NCI-H187 (cell line): ENCODE data around the gene ARHGAP42.

ENCODE experiments used
- DNase-seq, 2 experiments: peaks; one replicate each; lab custom pipeline; 2025; lab: John Stamatoyannopoulos, UW

The ARHGAP42 gene

DNA sequence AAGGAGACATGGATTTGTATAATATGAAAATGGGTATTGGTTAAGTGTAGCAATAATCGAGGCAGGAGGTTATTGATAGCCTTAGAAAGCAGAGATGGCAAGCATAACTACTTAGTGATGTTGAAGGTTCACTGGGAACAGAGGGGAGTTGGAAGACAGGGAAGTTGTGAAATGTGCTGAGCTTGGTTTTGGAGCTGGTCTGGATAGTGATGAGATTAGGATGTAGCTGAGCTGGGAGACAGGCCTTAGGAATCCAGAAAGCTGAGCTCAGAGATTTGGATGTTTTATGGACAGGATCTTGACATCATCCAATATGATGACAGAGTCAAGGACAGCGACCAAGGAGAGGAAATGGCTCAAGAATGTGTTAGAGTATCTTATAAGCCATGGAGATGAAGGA, 113.1 kb downstream of the ARHGAP42 start:
- no peak for DNase-seq

DNA sequence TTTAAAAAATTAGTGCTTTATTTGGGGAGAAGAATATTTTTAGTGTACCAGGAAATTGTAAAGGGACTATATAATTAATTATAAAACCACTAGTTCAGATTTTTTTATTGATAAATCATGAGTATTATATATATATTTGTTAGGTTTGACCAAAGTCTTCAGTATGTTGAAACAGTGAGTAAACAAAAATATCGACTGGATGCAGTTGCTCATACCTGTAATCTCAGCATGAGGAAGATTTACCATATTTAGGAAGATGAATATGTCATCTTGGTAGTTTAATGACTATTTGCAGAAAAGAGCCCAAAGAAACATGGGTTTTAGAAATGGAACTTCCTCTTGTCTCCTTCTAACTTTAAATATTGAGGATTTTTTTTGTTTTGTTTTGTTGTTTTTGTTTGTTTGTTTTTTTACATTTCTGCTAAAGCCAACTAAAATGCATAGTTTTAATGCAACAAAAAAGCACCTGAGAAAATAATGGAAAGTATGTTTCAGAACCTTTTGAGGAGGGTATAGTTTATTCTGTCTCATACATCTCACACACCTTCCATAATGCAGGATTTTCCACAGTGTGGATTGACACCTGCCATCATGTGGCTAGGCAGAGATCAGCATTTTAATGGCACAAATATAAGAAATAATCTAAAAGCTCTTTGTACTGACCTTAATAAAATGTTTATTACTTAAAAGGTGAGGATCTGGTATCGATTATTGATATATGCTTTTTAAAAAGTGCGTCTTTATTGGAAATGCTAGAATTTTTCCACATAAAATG, 114.3 kb downstream of the ARHGAP42 start:
- no peak for DNase-seq

DNA sequence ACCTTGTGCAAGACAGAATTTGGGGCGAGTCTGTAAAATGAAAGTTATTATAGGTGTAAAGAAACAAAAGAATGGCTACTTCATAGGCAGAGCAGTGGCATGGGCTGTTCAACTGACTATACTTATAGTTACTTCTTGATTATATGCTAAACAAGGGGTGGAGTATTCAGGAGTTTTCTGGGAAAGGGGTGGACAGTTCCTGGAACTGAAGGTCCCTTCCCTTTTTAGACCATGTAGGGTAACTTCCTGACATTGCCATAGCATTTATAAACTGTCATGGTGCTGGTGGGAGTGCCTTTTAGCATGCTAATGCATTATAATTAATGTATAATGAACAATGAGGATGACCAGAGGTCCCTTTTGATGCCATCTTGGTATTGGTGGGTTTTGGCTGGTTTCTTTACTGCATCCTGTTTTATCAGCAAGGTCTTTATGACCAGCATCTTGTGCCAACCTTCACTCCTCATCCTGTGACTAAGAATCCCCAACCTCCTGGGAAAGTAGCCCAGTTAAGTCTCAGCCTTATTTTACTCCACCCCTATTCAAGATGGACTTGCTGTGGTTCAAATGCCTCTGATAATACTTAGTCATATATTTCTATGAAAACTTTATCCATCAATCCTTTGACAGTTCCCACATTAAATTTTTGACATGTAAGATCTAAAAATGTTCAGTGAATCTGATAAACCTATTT, 118.6 kb downstream of the ARHGAP42 start:
- DNase-seq = no peak

DNA sequence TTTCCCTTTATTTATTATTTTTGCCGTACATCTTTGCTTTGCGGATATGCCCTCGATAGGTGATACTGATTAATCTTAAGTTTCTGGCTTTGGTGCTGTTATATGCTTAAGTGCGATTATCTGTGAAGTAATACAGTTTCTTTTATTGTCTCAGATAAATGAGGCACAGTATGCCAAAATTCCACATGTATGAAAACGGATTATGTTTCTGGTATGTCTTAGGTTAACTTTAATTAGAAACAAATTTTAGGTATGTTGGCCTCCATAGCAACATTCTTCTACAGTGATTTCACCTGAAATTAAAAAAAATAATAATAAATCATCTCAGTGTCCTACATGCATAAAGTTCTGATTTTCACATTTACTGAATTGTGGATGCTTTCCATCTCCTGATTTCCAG, 119.2 kb downstream of the ARHGAP42 start:
- DNase-seq = no peak

DNA sequence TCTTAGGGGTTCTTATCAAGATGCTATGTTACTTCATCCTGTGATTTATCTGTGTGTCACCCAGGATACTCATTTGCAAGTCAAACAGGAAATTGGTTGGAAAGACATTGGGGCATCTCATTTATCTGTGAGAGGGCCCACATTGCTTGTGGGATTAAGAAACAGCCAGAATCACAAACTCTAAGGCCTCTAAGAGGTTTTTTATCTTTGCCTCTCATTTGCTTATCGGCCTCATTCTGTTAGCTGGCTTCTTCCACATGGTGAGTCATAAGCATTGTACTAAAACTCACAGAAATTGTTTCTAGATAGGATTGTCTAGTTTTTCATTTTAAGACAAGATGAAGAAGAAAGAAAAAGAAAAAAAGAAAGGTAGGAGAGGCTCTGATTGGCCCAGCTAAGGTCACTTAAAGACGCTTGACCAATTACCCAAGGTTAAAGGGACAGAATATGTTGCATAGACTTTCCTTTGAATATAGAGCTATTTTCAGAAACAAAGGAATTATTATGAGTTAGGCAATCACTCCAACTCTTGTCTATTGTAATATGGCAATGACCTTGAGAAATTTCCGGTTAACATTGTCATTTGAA, 121.9 kb downstream of the ARHGAP42 start:
- no peak for DNase-seq

DNA sequence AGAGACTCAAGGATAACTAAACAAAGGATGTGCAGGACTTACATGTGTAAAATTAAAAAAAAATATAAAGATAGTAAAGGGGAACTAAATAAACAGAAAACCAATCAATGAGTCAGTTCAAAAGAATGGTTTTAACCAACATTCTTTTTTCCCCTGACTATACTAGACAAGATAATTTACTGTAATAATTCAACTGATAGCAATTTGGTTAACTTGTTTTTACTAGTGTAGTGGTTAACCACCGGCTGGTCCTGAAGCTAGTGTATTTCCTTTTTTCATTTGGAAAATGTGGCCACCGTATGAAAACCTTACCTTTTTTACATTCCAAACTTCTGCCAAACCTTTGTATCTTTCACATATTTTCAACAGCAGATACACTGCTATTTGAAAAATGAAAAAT, 123.1 kb downstream of the ARHGAP42 start:
- no peak for DNase-seq

DNA sequence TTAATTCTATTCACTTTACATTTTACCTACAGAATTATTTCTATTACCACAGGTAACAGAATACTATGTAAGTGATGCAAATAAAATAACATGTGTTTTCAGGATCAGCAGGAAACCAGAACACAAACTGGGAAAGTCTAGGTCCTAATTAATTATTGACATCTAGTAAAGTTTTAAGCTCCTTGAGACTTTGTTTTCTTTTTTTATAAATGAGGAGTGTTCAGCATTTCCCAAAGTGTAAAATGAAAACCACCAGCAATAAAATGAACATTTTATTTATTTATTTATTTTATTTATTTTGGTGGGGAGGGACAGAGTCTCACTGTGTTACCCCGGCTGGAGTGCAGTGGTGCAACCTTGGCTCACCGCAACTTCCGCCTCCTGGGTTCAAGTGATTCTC, 123.6 kb downstream of the ARHGAP42 start:
- DNase-seq = no peak

DNA sequence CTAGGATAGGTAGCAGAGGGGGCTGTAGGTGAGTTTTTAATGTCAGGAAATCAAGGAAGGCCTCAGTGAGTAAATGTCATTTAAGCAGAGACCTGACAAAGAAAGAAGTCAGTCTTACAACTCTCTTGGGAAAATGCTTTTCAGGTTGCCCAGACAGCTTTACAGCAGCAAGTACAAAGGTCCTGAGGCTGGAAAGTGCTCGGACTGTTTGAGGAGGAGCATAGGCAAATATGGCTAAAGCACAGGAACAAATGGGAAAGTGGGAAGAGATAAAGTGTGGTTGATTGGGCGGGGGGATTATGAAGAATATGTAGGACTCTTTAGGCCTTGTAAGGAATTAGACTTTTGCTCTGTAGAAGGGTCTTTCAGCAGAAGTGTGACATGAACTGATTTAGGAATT, 125.4 kb downstream of the ARHGAP42 start:
- no peak for DNase-seq

DNA sequence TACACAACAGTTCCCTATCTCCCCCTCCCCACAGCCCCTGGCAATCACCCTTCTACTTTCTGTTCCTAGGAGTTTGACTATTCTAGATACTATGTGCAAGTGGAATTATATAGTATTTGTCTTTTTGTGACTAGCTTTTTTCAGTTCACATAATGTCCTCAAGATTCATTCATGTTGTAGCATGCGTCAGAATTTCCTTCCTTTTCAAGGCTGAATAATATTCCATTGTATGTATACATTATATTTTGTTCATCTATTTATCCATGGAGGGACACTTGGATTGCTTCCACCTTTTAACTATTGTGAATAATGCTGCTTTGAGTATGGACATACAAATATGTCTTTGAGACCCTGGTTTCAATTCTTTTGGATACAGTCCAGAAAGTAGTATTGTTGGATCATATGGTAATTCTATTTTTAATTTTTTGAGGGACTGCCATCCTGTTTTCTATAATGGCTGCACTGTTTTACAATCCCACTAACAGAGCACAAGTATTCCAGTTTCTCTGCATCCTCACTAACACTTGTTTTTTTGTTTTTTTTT, 128.8 kb downstream of the ARHGAP42 start:
- no peak for DNase-seq

DNA sequence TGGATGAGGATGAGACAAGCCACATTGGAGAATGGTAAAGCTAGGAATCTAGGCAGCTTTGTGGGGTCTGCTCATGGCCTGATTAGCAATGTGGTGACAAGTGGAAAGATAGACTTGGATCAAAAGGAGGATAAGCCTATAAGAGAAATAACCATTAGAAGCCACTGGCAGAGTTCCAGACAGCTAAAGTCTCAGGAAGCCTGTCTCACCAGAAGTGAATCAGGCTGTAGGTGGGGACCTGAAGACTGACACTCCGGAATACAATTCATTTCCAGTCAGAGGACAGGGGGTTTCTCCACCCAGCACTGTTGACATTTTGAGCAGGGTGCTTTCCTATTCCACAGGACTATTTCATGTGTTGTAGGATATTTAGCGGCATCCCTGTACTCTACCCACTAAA, 129.7 kb downstream of the ARHGAP42 start:
- no peak for DNase-seq

DNA sequence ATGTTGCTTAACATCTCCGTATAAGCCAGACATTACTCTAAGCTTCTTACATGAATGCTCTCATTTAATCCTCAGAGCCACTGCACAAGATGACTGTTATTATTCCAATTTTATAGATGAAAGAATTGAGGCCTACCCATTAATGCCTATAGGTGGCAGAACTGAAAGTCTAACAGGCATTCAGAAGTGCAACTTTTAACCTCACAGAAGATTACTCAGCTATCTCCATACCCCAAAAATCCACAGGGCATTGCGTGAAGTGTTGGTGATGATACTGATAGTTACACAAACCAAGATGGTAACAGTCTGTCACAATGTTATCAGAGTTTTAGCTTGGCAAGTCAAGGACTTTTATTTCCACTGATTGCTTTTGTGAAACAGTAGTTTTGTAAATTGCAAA, 130.5 kb downstream of the ARHGAP42 start:
- DNase-seq = no peak

DNA sequence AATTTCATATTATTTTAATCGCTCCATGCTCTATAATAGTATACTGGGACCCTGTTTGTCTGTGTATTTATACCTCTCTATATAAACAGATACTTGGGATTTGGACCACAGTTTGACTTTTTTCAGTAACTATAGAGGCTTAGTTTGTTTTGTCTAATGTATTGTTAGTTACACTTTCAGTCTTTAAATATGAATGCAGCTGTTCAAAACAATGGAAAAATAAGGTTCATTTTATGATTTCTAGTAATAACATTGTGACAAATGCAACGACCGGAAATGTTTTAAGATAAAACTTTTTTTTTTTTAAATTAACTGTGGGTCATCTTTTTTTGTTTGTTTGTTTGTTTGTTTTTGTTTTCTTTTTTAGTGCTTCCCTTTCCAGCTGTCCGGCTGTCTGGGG, 133.5 kb downstream of the ARHGAP42 start:
- no peak for DNase-seq

DNA sequence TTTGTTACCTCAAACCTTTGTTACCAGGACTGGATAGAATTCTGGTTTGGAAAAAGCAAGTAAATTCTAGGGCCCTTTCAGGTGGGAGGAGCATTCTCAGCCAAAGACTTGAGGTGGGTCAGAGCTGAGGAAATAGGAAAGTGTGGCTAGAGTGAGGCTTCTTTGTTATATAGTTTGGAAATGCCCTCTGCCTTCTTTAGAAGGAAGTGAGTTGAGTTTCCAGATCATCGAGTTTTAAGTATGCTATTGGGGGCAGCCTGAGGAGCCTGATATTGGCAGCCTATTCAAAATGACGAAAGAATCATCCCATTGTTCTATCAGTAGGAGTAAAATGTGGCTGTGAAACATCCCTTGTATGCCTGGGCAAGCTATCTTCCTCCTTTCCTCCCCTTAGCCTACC, 134.1 kb downstream of the ARHGAP42 start:
- no peak for DNase-seq

DNA sequence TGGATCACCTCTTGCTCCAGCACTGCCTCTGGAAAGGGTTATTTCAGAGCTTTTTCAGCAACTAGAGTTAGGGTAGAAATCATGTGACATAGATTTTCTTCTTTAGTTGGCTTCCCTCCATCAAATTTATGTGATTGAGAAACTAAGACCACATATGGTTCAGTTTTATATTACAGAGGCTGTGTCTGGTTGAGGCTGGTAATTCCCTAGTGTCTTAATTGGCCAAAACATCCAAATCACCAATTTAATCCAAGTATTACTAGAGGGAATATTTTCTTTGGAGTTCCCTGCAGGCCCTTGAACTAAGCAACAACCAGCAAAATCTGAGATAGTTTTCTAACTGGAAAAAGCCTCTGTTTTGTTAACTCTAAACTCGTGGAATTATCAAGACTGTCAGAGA, 136.3 kb downstream of the ARHGAP42 start:
- no peak for DNase-seq

DNA sequence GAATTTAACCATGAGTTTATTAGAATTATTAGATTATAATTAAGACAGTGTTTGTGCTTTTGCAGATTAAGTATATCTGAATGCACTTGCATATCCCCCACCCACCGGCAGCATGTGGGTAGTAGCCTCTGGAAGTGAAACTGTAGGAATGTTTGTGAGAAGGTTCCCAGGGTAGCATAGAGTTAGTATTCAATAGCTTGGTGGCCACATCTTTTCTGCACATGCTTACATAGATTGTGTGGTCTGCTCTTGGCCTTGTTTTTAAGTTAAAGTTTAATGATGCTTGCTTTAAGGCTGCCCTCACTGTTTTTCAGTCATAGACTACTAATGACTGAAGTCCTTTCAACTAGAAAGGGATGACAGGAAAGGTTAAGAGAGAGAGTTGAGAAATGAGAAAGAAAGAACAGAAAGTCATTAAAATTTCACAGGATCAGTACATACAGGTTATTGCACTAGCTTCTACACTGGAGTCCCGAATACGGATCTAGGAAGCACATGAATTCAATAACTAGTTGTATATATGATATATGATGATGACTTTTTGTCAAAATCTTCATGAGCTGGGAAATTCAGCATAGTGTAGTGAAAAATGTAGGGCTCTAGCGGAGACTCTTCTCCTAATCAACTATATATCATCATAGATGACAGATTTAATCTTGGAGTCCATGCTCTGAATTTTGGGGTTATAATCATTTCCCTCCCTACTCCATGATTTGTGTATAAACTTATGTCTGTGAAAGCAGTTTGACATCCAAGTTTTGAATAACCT, 137.1 kb downstream of the ARHGAP42 start:
- no peak for DNase-seq

DNA sequence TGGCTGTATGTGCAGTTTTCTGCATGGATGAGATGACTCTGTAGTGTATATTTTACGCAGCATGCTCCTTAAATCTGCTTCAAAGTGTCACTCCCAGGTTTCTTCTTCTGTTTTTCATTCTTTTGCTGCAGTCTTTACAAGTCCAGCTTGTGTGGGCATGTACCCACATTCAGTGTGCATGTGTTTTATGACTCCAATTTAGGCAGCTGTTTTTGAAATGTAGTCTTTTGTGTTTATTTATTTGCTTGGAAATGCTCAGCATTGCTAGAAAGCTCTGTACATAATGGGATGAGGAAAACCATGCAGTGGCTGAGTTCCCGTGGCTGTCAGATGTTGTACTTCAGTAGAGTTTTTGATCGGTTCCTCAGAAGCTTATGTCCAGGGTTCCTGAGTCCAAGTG, 138.5 kb downstream of the ARHGAP42 start:
- DNase-seq = no peak

DNA sequence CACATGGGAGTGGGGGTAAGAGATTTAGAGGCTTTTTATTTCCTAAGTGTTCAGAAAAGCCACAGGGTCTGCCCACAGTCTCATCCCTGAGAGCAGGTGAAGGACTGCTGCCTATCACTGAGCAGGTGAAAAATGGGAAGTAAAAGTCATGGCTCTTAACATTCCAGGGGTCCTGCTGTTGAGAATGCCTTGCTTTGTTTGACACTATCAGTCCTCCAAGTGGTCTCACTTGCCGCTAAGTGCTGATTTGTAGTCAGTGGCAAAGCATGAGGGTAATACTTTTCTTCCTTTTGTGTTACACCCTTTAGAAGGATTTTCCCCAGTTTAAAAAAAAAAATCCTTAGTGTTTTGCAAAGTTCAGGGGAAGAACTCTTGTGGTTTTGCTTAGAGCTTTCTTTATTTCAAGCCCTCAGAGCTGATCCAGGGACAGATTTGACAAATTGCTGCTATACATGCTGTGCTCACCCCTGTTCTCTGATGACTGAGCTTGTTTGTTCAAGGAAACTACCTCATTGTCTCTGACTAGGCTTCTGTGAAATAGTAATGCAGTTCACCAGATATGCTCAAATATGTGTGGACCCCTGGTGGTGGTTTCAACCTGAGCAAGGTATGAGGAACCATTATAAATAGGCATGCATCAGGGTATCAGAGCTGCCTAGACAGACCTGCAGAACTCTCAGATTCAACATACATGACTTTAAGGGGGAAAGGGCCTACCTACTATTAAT, 141.0 kb downstream of the ARHGAP42 start:
- no peak for DNase-seq

DNA sequence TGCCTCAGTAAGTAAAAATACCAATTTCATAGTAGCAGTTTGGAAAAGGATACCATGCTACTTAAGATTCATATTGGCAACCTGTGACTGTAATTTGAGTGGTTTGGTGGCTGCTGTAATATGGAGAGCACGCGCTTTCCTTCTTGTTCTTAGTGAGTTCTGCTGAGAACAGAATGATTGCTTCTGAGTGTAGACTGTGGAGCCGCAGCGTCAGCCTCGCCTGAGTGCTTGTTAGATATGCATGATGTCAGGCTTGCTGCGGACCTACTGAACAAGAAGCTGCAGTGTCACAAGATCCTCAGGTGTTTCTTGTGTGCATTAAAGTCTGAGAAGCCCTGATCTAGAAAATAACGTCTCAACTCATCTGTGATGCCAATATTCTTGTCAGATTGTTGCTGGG, 143.2 kb downstream of the ARHGAP42 start:
- DNase-seq = peak in 1 of 2 experiments; percentile 32

DNA sequence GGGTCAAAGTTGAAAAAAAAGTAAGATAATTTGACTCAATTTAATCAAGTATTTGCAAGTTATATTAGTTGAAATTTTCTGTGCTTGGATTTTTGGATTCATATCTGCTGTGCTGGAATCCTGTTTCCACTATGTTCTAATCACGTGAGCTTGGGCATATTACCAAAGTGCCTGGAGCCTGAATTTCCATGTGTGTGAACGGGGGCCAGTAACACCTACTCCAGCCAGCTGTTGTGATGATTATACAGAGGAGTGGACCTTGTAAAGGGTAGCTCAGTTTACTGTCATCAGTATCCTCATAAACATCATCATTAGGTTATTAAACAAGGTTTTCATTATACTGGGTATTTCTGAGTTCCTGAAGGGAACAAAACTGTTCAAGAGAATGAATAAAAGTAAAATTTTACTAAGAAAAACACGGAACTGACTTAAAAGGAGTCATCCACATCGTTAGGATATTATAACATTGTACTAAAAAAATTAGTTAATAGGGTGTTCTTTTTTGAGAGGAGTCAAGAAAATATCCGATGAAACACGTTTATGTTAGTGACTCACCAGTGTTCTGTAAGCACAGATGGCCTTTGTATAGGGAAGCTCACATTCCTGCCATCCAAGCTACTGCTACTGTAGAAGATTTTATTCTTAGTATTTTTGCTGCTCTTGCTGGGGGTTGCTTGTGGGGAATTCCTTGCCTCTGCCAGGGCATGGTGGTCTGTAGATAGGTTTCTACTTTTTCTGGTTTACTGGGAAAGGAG, 144.1 kb downstream of the ARHGAP42 start:
- DNase-seq = no peak

DNA sequence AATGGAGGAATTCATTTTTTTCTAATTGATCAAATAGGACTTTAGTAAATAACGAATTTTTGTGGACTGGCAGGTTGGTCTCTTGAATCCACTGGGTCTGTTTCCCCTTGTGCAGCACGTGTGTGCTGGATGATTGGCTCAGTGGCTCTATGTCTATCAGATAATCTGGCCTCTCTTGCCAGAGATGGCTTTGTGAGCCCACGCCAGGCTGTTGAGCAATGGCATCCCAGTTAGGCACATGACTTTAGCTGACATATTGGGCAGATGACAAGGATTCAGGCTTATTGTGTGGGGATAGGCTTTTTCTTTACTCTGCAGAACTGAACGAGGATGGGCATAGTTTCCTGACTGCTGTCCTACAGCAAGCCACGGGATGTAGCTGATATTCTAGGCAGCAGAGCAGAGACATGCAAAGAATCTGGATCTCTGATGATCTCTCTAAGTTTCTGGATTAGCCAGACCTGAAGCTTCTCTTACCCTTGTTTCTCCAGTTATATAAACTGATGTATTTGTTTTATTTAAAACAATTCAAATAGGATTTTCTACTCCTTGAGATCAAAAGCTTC, 144.9 kb downstream of the ARHGAP42 start:
- DNase-seq = no peak

DNA sequence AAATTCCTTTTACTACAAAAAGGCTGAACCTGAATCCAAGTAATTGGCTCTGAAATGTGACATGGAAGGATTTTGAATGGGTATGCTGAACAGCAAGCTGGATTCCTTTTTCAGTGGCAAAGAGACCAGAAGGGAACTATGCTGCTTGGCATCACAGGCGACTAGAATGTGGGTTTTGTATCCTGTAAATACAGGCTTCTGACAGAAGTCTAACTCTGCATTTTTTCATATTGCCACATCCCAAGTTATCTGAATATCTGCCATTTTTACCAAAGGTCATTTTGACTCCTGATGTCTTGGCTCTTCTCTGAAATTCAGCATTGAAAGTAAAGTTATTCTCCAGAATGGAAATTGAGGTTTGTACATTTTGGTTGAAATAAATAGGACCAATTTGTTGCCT, 145.7 kb downstream of the ARHGAP42 start:
- no peak for DNase-seq
